Ovary (tissue), 9 donors: ENCODE data around the gene CHRNA10. TPM values are rescaled to one million over a fixed set of nuclear protein-coding genes. Genes with fewer than 3 reads are reported as not detected.

Source experiments
- DNase-seq, 5 donors: peaks; one replicate each; pipeline ENCODE4 v3.0.0-alpha.2; 2019 to 2020
- H3K27ac ChIP-seq, 2 donors: fragments of 200-600 bp; one replicate each; pipeline versions ENCODE4 v1.5.1 to v1.8.0; 2019 to 2022
- H3K27me3 ChIP-seq: fragments of 200-600 bp; one replicate; pipeline ENCODE4 v1.8.0; 2022
- H3K36me3 ChIP-seq: fragments of 200-600 bp; sonication (generic); one replicate; pipeline ENCODE4 v1.5.1; 2019
- H3K4me1 ChIP-seq: one replicate; pipeline ENCODE4 v1.8.1; 2013; ENCODE audit warnings: mild to moderate bottlenecking, moderate library complexity; ENCODE audit not compliant: insufficient read depth
- H3K4me3 ChIP-seq: fragments of 200-600 bp; sonication (generic); one replicate; pipeline ENCODE4 v1.5.1; 2017
- H3K9me3 ChIP-seq, 2 donors: fragments of 200-600 bp in 1 of 2; sonication (generic) in 1 of 2; one replicate each; pipeline versions ENCODE4 v1.5.1 to v1.8.1; 2013 to 2019; ENCODE audit warnings: mild to moderate bottlenecking in 1 of 2, moderate library complexity in 1 of 2
- EP300 ChIP-seq: sonication (generic); formaldehyde crosslinking; IDR thresholded peaks from one replicate; pipeline ENCODE4 v1.6.1; 2017; ENCODE audit warnings: antibody characterized with exemption
- POLR2A ChIP-seq: fragments of 450-650 bp; IDR thresholded peaks from one replicate; pipeline ENCODE4 v1.6.1; 2017; ENCODE audit warnings: antibody characterized with exemption, mild to moderate bottlenecking, moderate library complexity
- WGBS, 3 donors: extraction: QIAGEN DNeasy Blood & Tissue Kit in 1 of 3; methylation state at CpG; one replicate each; pipeline versions ENCODE4 v1.1.5 to v1.1.7; 2013 to 2017; 5-methylcytosine and 5-hydroxymethylcytosine counted together
- intact Hi-C, 4 donors: fragments of 100-400 bp; cut with DNase I; formaldehyde crosslinking; loops; one replicate each; pipeline versions ENCODE4 v1.11.0 to v1.15.1; 2022 to 2023
- polyA plus RNA-seq, 2 donors: library from polyadenylated mRNA; stranded (reverse); fragments of 200-250 nt in 1 of 2; fragments of 350-450 nt in 1 of 2; fragmentation: Illumina TruSeq in 1 of 2; extraction: RNeasy Lipid Tissue Mini Kit (QIAGEN cat#74804) in 1 of 2; gene quantifications; one replicate each; pipeline ENCODE4 v1.2.3, GENCODE V29; 2013 to 2014
- total RNA-seq, 7 donors: library from RNA; depleted of rRNA in 2 of 7; stranded (reverse); fragments of >200 nt in 2 of 7; fragmentation: NEBNext Ultra II Directional in 3 of 7; extraction: Animal tissue kit (Norgen Biotek cat#: 25700) in 3 of 7; gene quantifications; one replicate each; pipeline versions ENCODE4 v1.1.0 to v1.2.4, GENCODE V29; 2016 to 2023
- TF ChIP-seq, protein P1 (sequence below), 3 donors: fragments of 450-650 bp in 2 of 3; fragments of 200-600 bp in 1 of 3; IDR thresholded peaks; one replicate each; pipeline versions ENCODE4 v1.5.1 to v1.8.0; 2016 to 2022; ENCODE audit warnings: antibody characterized with exemption in 3 of 3, mild to moderate bottlenecking in 1 of 3
- donor health status: DM: no; HTN: no; CAD: no; lungs with moderate emphysema.
- donor health status: DM: no; HTN: no; CAD: no.
- donor health status: Bipolar disorder and iron deficiency.
- donor health status: DM: yes; HTN: yes; CAD: no.
- donor health status: DM: no; HTN: no; CAD: no.
- donor health status: DM: yes; HTN: yes; CAD: no.

The CHRNA10 gene
- total and polyA plus RNA-seq, 9 donors = 0.34 to 3.9 (median 0.79) TPM

DNA sequence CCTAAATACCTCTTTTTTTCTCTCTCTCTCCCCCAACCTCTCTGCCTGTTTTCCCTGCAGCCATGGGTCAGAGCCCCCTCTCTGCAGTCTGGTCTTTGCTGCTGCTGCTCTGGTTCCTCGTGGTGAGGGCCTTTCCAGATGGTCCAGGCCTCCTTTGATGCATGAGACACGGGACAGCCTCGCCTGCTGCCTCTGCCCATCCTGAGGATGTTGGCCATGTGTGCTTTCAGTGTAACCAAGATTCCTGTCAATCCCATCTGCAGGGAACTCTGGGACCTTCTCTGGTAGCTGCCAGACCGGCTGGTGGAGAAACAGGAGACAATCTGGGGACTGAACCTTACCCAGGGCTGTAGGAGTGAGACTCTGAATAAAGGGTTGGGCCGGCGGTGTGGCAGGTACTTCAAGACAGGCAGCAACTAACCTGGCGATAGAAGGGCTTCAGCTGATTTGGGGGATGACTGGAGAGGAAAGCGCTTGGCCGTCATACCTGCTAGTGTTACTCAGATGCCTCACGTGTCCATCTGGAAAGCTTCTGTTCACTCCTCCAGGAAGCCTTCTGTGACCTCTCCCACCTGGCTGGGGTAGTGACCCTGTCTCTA, 7.1 kb downstream of the CHRNA10 start:
- intact Hi-C loops = no loop called here
- H3K27ac ChIP-seq = no peak overlapping the region
- no peak for TF ChIP-seq POLR2A
- TF ChIP-seq EP300 = no peak
- TF ChIP-seq, protein P1, sequence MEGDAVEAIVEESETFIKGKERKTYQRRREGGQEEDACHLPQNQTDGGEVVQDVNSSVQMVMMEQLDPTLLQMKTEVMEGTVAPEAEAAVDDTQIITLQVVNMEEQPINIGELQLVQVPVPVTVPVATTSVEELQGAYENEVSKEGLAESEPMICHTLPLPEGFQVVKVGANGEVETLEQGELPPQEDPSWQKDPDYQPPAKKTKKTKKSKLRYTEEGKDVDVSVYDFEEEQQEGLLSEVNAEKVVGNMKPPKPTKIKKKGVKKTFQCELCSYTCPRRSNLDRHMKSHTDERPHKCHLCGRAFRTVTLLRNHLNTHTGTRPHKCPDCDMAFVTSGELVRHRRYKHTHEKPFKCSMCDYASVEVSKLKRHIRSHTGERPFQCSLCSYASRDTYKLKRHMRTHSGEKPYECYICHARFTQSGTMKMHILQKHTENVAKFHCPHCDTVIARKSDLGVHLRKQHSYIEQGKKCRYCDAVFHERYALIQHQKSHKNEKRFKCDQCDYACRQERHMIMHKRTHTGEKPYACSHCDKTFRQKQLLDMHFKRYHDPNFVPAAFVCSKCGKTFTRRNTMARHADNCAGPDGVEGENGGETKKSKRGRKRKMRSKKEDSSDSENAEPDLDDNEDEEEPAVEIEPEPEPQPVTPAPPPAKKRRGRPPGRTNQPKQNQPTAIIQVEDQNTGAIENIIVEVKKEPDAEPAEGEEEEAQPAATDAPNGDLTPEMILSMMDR (IDR thresholded peaks at IDR 0.05) = no peak
- no peak overlapping the region for H3K4me3 ChIP-seq
- no peaks in the 10 kb centered on the region for H3K36me3 ChIP-seq
- DNase-seq = no peak
- no peaks in the 10 kb centered on the region for H3K9me3 ChIP-seq
- H3K4me1 ChIP-seq = no peaks in the 10 kb centered on the region
- H3K27me3 ChIP-seq = no peaks in the 10 kb centered on the region
- WGBS, 3 donors = 72 to 77% (median 74%) methylated on average over 10 of the region's 10 CpGs

DNA sequence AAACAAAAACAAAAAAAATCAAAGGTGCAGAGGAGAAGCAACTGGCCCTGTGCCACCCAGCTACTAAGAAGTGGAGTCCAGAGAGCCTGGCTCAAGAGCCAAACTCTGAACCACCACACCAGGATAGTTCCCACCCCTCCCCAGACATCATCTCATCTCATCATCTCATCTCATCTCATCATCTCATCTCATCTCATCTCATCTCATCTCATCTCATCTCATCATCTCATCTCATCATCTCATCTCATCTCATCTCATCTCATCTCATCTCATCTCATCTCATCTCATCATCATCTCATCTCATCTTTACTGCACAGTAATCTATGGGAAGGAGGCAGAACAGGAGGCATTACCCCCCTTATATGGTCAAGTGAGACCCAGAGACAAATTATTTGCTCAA, 8.3 kb downstream of the CHRNA10 start:
- TF ChIP-seq, protein P1 (IDR thresholded peaks at IDR 0.05) = no peak
- TF ChIP-seq POLR2A (no peak), EP300 (no peak)

DNA sequence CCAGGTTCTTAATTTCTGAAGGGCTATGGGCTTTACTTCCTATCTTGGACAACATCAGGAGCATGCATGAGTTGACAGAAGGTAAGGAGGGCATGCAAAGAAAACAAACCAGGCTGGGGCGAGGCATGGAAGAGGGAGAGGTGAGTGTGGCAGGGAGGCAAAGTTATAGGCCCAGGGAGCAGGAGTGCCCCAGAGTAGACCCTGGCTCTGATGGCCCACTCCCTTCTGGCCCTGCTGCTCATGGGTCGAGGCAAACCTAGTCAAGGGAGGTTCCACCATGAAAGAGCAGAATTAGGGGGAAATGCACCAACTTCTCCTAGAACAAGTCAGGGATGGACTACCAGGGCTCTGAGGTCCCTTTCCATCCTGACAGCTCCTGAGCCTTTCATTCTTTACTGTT, 10.2 kb downstream of the CHRNA10 start:
- H3K4me3 ChIP-seq = no peak overlapping the region
- H3K27ac ChIP-seq = no peak overlapping the region
- no peaks in the 10 kb centered on the region for H3K9me3 ChIP-seq
- no peak for TF ChIP-seq POLR2A
- TF ChIP-seq EP300 = no peak
- TF ChIP-seq, protein P1 (IDR thresholded peaks at IDR 0.05) = no peak
- no peaks in the 10 kb centered on the region for H3K27me3 ChIP-seq
- H3K36me3 ChIP-seq = no peaks in the 10 kb centered on the region
- H3K4me1 ChIP-seq = no peaks in the 10 kb centered on the region
- WGBS, 3 donors = 81 to 96% (median 90%) methylated on average over 2 of the region's 2 CpGs
- DNase-seq = no peak
- intact Hi-C loops = no loop called here

More for the DNA sequence above, 8.3 kb downstream of the CHRNA10 start:
- no peaks in the 10 kb centered on the region for H3K9me3 ChIP-seq
- H3K27me3 ChIP-seq = no peaks in the 10 kb centered on the region
- intact Hi-C loops = no loop called here
- H3K4me3 ChIP-seq = no peak overlapping the region
- H3K36me3 ChIP-seq = no peaks in the 10 kb centered on the region
- no peaks in the 10 kb centered on the region for H3K4me1 ChIP-seq
- no peak overlapping the region for H3K27ac ChIP-seq
- DNase-seq = no peak

DNA sequence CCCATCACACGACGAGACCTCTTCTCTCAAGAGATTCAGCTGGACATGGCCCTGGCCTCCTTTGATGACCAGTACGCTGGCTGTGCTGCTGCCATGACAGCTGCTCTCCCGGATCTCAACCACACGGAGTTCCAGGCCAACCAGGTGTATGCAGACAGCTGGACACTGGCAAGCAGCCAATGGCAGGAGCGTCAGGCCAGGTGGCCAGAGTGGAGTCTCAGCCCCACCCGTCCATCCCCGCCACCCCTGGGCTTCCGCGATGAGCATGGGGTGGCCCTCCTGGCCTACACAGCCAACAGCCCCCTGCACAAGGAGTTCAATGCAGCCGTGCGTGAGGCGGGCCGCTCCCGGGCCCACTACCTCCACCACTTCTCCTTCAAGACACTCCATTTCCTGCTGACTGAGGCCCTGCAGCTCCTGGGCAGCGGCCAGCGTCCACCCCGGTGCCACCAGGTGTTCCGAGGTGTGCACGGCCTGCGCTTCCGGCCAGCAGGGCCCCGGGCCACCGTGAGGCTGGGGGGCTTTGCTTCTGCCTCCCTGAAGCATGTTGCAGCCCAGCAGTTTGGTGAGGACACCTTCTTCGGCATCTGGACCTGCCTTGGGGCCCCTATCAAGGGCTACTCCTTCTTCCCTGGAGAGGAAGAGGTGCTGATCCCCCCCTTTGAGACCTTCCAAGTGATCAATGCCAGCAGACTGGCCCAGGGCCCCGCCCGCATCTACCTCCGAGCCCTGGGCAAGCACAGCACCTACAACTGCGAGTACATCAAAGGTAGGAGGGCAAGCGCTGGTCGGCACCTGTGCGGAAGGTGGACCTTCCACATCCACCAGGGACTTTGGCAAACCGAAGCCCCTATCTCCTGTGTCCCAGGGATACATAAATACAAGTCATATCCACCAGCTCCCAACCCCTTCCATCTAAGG, 11.3 kb downstream of the CHRNA10 start:
- no peak for DNase-seq
- H3K9me3 ChIP-seq = no peaks in the 10 kb centered on the region
- TF ChIP-seq, protein P1 (IDR thresholded peaks at IDR 0.05) = no peak
- no peak for TF ChIP-seq POLR2A
- TF ChIP-seq EP300 = no peak
- H3K27ac ChIP-seq = no peak overlapping the region
- 83 to 85% (median 85%) methylated on average over 32 to 33 of the region's 33 CpGs for WGBS, 3 donors
- intact Hi-C loops = no loop called here
- H3K27me3 ChIP-seq = no peaks in the 10 kb centered on the region
- H3K36me3 ChIP-seq = no peaks in the 10 kb centered on the region
- H3K4me3 ChIP-seq = no peak overlapping the region
- no peaks in the 10 kb centered on the region for H3K4me1 ChIP-seq
